HK-2 (cell line): ENCODE data around the gene SERPINA5.
A peak's percentile ranks its signal among the peaks of the same experiment; 100 is the strongest.
"Not testable (repeated sequence)": the region's sequence is repeated elsewhere in the genome, so short reads cannot be mapped to it uniquely, and the experiment has no call there.

ENCODE experiments used
- DNase-seq: peaks from one replicate; pipeline ENCODE4 v3.0.0-alpha.2; 2018; ENCODE audit not compliant: unreplicated experiment

SERPINA5 gene

DNA sequence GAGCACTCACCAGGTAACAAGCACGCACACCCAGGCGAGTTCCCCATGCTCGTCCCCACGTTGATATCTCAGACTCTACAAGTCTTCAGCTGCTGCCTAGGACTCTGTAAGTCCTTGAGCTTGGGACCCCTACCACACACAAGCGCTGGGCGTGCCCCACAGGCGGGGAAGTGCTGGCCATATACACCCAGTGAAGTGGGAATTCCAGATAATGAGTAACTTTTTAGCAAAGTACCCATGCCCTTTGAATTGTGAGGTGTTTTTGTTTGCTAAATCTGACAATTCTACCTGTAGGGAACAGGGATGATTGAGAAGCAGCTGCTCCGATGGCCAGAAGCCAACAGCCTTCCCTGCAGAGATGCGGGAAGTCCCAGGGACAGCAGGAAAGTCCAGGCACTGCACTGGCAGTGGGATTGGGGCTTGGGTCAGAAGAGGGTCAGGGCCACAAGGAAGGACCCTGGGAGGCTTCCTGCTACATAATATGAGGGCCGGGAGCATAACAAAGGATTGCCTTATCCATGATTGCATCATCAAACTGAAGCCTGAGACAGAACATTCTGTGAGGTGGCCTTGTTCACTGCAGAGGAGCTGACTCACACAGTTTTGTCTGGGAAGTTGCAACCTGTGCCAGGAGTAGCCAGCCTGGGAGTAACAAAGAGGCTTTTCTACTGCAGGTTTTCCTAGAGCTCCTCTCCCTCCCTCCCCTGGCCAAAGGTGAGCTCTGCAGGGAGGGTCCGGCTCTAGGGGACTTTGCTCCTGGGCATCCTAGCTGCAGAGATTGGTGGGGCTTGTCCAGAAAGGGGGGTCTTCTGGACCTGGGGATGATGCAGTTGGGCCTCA is 17.8 kb downstream of the SERPINA5 start:
- DNase-seq: peak; percentile 46

DNA sequence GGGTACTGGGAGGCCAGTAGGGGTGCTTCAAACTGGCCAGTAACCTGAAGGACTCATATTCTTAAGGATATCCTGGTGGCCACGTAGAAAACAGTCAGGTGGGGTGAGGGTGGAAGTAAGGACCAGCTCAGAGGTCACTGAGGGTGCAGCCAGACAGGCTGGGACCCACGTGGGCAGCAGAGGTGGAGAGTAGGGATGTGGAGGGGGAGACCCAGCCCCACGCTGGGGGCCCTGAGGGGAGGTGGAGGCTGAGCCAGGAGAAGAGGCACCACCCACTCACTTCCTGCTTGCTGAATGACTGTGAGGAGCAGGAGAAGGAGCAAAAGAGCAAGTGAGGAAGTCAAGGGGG is 18.4 kb downstream of the SERPINA5 start:
- no peak for DNase-seq

DNA sequence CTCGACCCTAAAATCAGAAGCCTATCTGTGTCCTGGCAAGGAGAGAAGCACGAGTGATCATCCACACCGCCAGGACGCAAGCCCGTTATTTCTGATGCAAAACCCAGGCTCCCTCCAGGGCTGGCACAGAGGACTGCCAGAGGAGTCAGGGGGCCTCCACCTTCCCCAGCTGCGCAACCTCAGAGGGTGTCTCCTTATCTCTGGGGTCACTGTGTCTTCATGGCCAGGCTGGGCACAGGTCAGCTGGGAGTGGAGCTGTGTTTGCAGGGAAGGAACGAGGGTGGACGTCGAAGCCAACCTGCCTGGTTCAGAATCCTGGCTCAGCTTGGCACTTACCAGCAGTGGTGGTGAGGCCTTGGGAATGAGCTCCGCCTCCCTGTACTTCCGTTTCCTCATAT is 18.9 kb downstream of the SERPINA5 start:
- DNase-seq: no peak

DNA sequence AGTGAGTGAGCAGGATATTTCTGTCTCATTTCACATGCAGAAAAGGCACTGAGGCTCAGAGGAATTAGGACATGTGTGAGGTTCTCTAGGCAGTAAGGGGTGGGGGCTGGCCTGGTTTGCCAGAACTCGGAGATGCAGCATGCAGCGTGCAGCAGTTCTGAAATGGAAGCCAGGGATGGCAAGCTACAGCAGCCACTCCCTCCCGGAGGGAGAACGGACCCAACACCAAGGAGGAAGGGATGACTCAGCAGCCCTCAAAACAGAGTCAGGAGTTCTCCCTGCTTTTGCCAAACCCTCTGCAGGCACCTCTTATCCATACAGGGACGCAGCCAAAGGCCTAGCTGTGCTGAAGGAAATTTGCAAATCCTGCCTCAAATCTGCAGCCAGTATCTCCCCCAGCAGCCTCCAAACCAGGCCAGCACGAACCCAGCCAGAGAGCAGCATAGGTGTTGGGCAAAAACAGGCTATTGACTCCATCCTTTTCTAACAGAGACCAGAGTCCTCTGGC is 20.7 kb downstream of the SERPINA5 start:
- peak; percentile 11 for DNase-seq

- DNase-seq: no peak
Observed at GRCh38 chr14:94602722-94603121, 21.5 kb downstream of the SERPINA5 start.

DNA sequence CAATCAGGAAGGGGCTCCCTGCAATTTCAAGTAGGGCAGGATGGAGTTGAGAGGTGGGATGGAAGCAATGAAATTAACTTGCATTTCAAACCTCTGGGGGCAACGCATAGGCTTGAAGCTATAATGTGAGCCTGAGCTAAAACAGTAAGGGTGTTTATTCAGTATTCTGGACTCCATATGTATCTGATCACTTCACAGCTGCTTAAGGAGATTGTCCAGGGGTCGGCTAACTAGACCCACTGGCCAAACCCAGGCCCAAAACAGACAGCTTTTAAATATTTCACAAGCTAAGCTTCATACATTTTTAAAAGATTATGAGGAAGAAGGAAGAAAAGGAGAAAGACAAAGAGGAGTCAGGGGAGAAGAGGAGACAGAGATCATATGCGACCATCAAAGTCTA is 24.1 kb downstream of the SERPINA5 start:
- no peak for DNase-seq

GRCh38 chr14:94608966-94609365 is 27.7 kb downstream of the SERPINA5 start:
- DNase-seq: not testable (repeated sequence)

- DNase-seq: no peak
Observed at GRCh38 chr14:94611179-94611578, 30.0 kb downstream of the SERPINA5 start.

DNA sequence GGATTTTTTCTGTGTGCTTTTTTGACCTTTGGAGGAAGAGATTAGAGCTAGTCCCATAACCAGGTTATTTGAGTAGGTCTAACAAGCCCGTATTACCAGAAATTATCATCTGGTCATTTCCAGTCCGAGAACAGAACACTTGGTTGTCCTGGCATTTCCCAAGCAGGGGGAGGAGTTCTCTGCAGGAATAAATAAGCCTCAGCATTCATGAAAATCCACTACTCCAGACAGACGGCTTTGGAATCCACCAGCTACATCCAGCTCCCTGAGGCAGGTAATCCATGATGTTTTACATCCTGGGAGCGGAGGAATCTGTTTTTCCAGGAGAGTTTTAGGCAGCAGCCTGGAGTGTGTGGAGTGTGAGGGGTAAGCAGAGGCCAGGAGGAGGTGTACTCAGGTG is 30.9 kb downstream of the SERPINA5 start, which contains the start of gene SERPINA3:
Gene SERPINA3 (plus strand): TSS at position 218 of the 400 bp plus-strand sequence. CDS start 2,051 bp downstream, outside the sequence.
- no peak for DNase-seq

DNA sequence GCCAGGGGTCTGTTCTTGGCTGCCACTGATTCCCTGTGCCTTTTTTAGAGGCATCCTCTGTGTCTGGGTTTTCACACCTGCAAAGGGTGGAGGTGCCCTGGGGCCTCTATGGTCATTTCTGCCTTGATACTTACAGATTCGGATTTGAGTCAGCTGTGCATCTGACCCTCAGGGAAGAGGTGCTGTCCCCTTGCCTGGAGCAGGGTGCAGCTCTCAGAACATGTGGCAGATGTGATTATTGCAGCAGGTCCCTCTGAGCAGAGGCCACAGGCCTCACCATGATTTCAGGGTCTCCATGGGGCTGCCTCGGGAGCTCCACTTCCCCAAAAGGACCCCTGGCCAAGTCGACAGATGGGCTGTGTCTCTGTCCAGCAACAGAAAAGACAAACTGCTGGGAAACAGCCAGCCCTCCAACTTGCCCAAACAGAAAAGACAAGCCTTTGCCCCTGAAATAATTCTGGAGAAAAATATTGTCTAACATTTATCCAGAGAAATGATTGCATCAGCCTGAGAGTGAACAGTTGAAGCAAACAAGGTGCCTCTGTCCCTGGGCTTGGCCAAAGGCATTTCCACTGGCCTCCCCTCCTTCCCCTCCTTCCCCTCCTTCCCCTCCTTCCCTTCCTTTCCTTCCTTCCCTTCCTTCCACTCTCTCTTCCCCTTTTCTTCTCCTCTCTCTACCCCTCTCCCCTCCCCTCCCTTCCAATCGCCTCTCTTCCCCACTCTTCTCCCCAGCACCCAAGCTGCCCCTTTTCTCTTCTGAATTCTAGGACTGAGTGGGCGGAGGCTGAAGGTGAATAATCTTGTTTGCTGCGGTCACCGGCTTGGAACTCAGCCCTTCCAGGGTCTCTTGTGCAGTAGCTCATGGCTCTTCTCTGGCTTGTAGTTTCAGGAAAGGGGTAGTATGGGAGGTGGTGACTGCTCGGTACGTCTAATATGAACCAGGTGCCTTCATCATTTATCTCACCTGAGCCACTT is 31.6 kb downstream of the SERPINA5 start:
- DNase-seq: no peak

DNA sequence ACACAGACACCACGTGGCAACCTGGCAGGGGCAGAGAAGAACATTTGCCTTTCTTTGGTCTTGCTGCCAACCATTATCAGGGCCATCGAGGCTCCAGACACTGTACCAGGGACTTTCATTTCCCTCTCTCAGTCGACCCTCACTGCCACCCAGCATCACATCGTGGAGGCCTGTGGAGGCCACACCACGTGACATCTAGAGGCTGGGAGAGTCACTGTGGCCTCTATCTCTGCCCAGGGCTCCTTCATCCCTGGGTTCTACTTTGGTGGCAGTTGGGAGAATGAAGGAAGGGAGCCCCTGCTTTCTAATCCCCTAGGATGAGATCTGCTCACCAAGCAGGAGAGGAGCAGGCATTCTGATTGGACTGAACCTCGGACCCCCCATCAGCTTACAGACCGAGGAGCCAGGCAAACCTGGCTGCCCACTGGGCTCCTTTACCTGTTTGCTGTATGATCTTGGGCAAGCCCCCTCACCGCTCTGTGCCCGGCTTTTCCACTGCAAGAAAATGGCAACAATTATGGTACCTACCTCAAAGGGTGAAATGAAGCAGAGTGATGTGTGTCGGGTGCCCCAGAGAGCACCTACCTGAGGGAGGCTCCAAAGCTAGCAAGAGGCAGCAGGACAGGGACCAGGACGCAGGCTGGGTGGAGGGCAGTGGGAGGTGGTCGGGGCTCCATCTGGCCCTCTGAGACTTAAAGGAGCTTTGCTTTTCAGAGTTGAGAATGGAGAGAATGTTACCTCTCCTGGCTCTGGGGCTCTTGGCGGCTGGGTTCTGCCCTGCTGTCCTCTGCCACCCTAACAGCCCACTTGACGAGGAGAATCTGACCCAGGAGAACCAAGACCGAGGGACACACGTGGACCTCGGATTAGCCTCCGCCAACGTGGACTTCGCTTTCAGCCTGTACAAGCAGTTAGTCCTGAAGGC is 32.8 kb downstream of the SERPINA5 start:
- no peak for DNase-seq

GRCh38 chr14:94614802-94615201 is 33.6 kb downstream of the SERPINA5 start:
- no peak for DNase-seq

- no peak for DNase-seq
Observed at GRCh38 chr14:94615254-94615653, 34.0 kb downstream of the SERPINA5 start.

GRCh38 chr14:94615823-94616570 is 34.8 kb downstream of the SERPINA5 start:
- DNase-seq: no peak

GRCh38 chr14:94617366-94617941 is 36.2 kb downstream of the SERPINA5 start:
- no peak for DNase-seq

GRCh38 chr14:94617988-94618822 is 37.0 kb downstream of the SERPINA5 start:
- DNase-seq: no peak

DNA sequence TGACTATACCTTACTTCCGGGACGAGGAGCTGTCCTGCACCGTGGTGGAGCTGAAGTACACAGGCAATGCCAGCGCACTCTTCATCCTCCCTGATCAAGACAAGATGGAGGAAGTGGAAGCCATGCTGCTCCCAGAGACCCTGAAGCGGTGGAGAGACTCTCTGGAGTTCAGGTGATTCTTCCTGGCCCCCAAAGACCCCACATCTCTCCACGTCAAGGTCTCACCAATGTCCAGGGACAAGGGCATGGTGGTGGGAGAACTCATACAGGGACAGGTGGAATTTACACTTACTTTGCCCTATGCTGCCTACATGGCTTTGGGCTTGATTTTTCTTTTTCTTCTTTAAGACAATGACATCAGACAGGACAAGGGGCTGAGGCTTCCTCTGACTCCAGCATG is 38.1 kb downstream of the SERPINA5 start:
- DNase-seq: no peak

GRCh38 chr14:94620597-94620996 is 39.4 kb downstream of the SERPINA5 start:
- DNase-seq: no peak
